NCI-H2107 (cell line): ENCODE data around the gene EPHA1.

ENCODE experiments used
- DNase-seq: peaks from one replicate; lab custom pipeline; 2025; lab: John Stamatoyannopoulos, UW

EPHA1 gene

DNA sequence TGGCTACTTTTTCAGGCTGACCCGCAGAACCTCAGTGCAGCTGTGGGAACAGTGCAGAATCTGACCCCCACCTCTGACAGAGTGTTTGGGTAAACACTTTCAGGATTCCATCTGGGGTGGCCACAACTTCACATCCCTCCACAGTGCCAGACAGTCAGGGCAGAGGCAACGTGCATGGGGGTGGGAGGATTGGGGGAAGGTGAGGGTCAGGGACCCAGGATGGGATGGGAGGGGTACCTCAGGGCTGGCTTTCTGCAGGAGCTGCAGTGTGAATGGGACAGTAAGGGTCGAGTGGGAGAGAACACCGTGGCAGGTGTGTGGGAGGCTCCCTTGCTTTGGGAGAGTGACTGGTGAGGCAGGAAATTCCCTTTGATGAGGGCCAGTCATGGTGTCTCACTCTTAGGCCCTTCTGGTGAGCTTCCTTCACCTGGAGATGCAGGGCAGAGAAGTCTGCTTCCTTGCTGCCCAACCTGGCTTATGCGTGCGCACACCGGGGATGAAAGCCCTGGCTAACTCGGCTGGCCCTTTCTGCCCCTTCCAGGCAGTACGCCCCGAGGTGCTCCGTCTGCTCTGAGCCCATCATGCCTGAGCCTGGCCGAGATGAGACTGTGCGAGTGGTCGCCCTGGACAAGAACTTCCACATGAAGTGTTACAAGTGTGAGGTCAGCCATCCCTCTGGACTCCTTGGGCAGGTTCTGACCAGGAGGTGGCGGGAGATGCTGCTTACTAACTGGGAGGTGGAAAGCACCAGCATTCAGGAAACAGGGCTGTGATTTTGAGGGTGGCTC is 19.1 kb downstream of the EPHA1 start:
- no peak for DNase-seq

DNA sequence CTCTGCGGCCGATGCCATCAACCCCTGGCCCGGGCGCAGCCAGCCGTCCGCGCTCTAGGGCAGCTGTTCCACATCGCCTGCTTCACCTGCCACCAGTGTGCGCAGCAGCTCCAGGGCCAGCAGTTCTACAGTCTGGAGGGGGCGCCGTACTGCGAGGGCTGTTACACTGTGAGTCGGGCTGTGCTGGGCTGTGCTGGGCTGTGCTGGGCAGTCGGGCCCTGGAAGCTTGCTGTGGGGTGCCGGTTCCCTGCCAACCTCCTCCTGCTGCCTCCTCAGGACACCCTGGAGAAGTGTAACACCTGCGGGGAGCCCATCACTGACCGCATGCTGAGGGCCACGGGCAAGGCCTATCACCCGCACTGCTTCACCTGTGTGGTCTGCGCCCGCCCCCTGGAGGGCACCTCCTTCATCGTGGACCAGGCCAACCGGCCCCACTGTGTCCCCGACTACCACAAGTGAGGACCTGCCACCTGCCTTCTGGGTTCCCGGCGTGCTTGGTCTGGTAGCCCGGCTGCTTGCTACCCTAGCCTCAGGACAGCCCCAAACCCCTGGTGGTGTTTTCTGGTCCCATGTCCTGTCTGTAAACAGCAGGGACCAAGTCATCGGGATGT is 20.1 kb downstream of the EPHA1 start:
- no peak for DNase-seq

DNA sequence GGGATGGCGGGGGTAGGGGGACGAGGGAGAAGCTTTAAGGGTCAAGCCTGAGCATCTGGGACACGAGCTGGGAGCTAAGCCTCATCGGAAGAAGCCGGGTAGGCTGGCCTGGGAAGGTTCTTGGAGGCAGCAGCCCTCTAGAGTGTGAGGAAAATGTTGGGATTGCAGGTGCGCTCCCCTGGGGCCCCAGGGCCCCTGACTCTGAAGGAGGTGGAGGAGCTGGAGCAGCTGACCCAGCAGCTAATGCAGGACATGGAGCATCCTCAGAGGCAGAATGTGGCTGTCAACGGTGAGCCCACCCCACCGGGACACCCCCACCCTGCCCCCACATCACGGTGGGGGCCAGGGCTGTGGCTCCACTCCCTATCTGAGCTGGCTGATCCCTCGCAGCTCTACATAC is 20.6 kb downstream of the EPHA1 start:
- no peak for DNase-seq

DNA sequence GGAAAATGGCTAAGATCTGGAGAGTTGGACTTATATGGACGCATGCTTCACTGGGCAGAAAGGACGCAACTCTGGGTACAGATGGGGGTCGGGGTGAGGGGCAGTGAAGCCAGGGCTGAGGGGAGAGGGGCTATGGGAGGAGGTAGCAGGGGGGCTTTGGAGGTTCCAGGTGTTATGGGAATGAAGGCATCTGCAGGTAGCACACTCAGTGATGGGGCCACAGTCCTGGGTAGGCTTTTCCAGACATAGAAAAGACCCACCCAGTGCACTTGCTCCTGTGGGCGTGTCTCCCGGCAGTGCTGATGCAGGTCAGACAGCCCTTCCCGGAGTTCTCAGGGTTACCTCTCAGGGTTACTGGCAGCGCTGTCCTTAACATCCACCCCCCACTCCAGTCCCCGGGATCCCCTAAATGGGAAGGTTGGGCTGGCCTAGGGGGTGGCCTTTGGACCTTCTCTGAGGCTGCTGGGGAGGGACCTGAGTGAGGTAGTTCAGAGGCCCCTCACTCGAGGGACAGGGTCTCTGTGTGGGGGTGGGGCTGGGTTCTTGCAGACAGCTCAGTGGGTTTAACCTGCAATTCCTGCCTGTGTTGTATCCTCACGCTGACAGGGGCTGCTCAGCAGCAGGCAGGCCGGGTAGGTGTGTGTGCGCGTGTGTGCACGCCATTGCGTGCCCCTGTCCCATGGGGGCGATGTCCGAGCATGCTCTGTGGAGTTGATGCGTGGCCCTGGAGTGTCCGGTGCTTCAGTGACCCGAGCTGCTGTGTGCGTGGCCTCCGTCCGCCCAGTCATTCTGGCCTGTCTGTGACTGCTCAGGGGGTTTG is 21.3 kb downstream of the EPHA1 start:
- no peak for DNase-seq

DNA sequence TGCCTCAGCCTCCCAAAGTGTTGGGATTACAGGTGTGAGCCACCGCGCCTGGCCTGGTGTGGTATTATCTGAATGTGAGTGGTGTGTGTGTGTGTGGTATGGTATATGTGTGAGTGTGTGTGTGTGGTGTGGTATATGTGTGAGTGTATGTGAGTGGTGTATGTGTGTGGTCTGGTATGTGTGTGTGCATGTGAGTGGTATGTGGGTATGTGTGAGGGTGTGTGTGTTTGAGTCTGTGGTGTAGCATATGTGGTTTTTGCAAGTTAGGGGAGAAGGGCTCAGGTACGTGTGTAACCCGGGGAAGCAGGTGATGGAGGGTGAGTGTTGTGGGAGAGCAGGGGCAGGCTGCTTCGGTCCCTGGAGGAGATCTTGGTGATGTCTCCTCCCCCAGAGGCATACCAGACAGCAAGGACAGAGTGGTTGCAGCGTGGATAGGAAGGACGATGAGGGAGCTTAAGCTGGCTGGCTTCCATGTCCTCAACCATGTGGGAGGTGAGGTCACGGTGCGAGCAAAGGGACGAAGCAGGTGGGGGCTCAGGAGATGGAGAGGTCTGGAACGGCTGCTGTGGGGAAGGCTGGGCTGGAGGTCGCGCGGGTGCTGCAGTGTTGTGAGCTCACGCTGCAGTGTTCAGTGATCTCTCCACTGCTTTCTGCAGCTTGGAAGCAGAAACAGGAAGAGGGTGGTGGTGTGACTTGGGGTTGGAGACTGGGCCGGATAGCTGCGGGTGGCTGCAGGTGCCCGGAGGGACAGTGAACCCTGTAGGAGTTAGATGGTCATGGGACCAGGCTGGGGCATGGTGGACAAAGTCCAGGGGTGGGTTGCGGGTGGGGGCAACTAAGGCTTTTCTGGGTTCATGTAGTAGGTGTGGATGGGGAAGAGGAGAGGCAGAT is 22.5 kb downstream of the EPHA1 start:
- no peak for DNase-seq

DNA sequence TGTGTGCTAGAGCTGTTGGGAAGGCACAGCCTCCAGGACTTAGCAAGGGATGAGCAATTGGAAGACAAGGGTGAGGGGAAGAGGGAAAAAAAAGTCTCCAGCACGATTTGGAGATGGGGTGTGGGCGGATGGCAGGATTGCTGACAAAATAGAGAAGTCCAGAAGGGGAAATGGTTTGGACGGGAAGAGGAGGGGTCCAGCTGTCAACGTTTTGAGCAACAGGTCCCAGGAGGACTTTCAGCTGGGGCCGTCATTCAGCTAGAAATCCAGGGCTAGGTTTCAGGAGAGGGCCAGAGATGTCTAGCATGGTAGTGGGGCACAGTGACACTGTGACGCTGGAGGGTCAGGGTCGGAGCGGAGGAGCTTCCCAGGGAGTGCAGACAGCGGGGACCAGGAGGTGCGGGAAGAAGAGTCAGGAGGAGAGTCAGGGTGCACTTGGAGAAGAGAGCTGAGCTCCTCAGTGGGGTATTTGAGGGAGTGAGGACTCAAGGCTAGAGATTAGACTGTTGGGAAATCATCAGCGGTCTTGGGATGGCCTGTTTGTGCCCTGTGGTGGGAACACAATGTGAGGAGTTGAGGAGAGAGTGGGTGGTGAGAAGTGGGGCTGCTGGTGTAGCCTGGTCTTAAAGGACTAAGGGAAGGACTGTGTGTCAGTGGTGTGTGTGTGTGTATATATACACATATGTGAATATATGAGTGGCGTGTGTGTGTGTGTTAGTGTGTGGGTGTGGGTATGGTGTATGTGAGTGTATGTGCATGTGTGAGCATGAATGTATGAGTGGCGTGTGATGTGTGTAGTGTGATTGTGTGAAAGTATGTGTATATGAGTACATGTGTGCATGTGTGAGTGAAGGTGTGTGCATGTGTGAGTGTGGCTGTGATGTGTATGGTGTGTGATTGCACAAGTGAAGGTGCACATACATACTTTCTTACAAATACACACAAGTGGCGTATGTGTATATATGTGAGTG is 23.7 kb downstream of the EPHA1 start:
- DNase-seq = no peak

DNA sequence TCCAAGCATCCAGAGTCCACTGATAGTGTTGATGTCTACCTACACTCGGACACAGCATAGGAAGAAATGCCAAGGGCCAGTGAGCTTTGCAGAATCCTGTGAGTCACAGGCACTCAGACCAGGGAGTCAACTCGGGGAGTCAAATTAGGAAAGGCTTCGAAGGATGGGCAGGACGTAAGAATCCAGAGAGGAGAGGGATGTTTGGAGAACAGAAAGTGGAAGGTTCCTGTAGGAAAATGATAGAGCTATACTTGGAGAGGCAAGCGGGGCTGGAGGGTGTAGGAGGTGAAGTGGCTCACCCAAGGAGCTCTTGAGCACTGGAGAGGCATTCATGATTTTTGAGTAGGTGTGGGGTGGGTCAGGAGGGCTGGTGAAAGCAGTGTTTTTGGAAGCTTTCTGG is 24.5 kb downstream of the EPHA1 start:
- DNase-seq = no peak

DNA sequence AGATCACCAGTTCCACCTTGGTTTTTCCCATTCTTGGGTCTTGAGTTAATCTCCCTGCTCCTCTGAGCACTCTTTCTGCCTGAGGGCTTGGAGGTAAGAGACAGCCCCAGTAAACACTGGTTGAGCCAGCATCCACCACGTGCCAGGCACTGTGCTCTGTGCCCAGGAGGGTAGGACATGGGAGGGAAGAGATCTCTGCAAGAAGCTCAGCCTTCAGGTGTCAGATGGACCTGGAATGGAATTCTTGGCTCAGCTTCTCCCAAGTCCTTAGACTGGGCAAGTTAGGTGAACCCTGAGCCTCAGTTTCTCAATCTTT is 25.1 kb downstream of the EPHA1 start:
- no peak for DNase-seq

DNA sequence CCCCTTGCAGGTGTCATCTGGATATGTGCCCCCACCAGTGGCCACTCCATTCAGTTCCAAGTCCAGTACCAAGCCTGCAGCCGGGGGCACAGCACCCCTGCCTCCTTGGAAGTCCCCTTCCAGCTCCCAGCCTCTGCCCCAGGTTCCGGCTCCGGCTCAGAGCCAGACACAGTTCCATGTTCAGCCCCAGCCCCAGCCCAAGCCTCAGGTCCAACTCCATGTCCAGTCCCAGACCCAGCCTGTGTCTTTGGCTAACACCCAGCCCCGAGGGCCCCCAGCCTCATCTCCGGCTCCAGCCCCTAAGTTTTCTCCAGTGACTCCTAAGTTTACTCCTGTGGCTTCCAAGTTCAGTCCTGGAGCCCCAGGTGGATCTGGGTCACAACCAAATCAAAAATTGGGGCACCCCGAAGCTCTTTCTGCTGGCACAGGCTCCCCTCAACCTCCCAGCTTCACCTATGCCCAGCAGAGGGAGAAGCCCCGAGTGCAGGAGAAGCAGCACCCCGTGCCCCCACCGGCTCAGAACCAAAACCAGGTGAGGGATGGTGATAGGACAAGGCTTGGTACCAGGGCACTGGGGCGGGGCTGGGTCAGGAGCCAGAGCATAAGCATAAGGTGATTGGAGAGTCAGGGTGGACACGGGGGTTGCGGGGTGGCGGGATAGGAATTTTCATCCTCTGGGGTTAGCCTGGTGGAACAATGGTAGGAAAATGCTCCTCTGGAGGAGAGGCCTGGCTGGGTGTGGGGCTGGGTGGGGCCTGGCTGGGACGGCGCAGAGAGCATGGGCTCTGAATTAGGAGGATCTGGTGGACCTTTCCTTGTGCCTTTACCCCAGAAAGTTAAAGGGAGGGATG is 25.6 kb downstream of the EPHA1 start:
- no peak for DNase-seq

DNA sequence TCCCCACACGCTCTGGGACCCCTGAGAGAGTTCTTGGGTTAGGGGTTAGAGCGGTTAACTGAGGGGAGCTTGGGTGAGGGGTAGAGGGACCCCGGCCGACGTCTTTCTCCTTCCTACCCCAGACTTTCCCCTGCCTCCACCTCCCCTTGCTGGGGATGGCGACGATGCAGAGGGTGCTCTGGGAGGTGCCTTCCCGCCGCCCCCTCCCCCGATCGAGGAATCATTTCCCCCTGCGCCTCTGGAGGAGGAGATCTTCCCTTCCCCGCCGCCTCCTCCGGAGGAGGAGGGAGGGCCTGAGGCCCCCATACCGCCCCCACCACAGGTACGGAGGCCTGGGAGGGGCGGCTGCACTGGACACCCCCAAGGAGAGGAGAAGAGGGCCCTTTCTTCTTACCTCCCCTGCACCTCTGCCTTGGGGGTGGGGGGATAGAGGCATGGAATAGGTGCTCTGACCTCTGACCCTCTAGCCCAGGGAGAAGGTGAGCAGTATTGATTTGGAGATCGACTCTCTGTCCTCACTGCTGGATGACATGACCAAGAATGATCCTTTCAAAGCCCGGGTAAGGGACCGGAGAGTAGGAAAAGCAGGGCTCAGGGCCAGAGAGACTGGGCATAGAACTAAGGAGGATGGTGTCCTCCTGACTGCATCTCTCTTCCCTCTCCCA is 26.4 kb downstream of the EPHA1 start:
- no peak for DNase-seq

DNA sequence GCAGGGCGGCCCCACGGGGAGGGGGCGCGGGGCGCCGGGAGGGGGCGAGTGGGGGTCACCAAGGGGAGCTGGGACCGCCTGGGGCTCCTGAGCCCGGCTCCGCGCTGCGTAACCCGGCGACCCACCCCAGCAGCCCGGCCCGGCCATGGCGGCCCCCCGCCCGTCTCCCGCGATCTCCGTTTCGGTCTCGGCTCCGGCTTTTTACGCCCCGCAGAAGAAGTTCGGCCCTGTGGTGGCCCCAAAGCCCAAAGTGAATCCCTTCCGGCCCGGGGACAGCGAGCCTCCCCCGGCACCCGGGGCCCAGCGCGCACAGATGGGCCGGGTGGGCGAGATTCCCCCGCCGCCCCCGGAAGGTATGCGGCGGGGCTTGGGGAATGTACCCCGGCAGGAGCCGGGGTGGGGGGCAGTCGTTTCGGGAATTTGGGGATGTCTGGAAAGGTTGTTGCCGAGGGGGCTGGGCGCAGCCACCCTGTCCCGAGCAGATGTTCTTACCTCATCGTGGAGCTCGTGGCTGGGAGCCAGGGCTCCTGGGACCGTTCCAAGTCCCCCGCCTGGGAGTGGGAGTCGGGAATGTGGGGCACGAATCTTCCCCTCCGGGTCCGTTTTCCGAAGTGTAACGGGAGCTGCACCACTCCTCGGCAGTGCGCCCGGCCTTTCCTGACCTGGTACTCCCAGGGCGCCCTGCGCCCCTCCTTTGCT is 27.1 kb downstream of the EPHA1 start:
- no peak for DNase-seq

DNA sequence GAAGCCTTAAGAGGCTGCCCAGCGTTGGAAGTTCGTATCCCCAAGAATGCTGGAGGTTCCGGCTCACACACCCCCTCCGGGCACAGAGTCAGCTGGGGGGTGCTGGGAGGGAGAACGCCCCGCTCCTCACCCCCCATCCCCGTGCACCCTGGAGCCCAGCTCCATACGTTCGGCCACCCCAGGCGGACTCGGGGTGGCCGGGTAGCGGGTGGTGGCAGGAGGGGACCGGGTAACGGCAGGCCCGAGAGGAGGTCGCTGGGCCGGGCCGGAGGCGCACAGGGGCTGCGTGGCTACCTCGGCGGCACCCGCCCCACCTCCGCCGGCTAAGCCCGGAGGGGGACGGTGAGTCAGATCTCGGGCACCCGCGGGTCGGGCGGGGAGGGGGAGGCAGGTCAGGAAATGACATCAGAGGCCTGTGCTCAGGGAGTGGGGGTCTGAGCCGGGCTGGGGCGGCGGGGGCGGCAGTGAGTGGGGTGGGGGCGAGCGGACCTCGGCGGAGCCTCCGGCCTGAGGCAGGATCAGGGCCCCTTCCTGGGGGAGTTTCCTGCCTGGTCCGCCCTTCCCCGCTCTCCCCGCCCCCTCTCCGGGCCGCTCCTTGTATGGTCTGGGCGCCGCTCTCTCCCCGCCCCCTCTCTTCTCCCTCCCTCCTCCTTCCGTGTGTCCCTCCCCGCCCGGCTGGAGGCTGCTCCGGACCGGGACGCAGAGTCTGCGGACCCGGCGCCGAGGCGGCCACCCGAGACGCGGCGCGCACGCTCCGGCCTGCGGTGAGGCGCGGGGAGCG is 27.8 kb downstream of the EPHA1 start, which contains the start of gene ZYX:
TSS of gene ZYX (plus strand) at position 700 of the 781 bp plus-strand sequence. CDS start 227 bp downstream, outside the sequence.
- no peak for DNase-seq

DNA sequence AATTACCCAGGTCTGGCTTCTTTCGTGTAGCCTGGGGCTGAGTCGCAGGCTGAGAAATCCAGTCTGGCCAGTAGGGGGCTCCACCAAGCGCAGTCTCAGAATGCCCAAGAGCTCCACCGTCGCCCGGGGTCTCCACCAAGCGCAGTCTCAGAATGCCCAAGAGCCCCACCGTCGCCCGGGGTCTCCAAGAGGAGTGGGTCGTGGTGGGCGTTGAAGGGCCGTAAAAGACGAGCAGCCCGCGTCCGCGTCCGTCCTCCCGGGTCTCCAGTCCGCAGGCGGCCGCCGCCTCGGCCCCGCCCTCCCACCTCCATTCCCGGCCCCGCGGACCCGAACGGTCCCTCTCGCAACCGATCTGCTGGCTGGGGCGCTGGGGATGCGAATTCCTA is 28.4 kb downstream of the EPHA1 start:
- peak; percentile 23 for DNase-seq

DNA sequence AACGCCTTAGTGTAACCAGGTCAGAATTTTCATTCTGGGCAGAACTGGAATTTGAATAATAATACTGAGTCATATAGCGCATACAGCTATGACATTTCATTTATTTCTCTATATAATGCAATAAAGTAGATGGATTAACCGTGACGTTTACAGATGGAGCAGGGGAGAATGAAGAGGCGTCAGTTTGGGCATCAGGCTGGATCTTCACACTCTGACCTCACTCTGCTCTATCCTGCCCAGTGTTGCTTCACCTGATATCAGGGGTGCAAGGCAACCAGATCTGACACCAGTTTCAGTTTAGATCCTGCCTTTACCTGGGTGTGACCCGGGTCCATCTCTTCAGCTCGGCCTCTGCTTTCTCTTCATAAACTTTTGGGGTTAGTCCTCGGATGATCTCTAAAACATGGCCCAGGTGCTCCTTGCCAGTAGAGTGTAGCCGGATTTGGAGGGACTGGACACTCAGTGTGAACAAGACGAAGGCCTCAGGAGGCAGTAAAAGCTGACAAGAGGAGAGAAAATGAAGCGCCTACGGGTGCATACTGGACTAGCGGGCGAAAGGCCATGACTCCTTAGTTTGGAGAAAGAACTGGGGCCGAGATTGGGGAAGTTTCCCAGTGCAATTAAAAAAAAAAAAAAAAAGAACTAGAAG is 28.9 kb downstream of the EPHA1 start:
- DNase-seq = no peak

DNA sequence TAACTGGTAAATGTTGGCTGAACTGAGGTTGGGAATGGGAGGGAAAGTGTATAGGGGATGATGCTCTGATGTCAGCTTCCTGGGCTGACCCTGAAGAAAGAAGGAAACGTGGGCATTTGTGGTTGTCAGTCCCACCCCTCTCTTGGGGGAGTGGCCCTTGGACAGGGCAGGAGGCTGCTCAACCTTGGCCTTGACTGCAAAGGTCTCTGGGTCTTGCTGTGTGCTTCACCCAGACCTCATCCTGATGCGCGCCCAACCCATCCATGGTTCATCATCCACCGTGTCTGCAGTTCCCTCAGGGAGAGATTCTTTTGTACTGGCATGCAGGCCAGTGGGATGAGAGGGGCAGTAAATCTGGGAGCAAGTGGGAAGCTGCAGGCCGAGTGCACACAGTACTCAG is 32.3 kb downstream of the EPHA1 start:
- no peak for DNase-seq

DNA sequence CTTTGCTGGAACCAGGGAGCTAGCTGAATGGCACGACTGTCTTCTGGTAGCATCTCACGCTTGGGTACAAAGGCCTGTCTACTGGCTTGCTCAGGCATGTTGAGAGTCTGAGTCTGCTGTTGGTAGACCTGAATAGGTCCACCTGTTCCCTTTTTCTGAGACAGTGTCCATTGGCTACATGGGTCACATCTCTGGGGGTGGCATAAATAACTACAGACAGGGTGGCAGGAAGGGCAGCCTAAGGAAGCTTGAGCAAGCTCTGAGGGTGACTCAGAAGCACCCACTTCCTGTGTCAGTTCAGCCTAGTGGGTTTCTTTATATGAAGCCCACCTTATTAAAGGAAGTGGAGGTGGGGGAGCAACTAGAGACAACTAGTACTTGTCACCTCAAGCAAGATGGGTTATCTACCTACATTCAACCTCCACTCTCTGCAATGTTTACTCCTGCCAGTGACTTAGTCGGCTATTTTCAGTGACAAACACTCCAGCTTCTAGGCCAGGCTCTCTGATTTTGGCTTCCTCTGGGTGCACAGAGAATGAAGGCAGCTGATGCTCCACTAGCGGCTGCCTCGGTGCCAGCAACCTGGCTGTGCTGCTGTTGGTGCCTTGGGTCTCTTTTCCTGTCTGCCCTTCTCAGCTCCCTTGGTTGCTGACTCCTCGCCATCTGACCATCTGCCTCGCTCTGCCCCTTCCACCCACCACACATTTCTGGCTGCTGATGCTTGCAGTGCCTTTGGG is 33.2 kb downstream of the EPHA1 start:
- DNase-seq = no peak

DNA sequence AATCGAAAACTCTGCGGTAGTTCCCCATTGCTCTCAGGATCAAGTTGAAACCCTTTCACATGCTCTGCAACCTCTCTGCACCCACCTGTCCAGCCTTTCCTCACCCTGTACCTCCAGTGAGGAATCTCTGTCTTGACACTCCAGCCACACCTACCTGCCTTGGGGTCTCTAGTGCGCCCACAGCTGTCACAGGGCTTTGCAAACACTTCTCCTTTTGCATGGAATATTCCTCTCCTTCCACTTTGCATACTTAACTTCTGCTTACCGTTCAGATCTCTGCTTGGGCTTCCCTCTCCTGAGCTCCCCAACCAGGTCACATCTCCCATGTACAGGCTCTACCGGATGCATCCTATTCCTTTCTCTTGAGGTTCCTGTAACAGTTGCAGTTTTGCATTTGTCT is 34.1 kb downstream of the EPHA1 start:
- DNase-seq = no peak
